A172 (cell line): ENCODE data around the gene SYNPO2L. TPM values are rescaled to one million over a fixed set of nuclear protein-coding genes. Genes with fewer than 3 reads are reported as not detected.
"Not testable (repeated sequence)": the region's sequence is repeated elsewhere in the genome, so short reads cannot be mapped to it uniquely, and the experiment has no call there.

Experiments
- DNase-seq: peaks from one replicate; pipeline ENCODE4 v3.0.0-alpha.2; 2015; ENCODE audit warnings: low spot score
- total RNA-seq: library from RNA; depleted of rRNA; stranded (reverse); fragments of >200 nt; shearing (Covaris generic); gene quantifications from 2 replicates; pipeline ENCODE4 v1.2.3, GENCODE V29; 2014; rRNA removed

The SYNPO2L gene
- 0.14 TPM in 1 of 2 replicates, not detected in the other for total RNA-seq

GRCh38 chr10:73655990-73656298, at the start of gene SYNPO2L:
TSS of gene SYNPO2L (minus strand) at chr10:73656029. CDS start at chr10:73655922, 107 bp downstream.
- DNase-seq = no peak

GRCh38 chr10:73703924-73704323, 48.1 kb upstream of the SYNPO2L start:
- not testable (repeated sequence) for DNase-seq

GRCh38 chr10:73698819-73699218, 43.0 kb upstream of the SYNPO2L start:
- DNase-seq = not testable (repeated sequence)

- not testable (repeated sequence) for DNase-seq
These were observed 41.9 kb upstream of the SYNPO2L start, which contains the start of gene AGAP5 for GRCh38 chr10:73697675-73698159. TSS of gene AGAP5 (minus strand) at chr10:73698109. CDS start at chr10:73697755, 354 bp downstream.

- not testable (repeated sequence) for DNase-seq
These were observed 39.5 kb upstream of the SYNPO2L start for GRCh38 chr10:73695302-73695701.

GRCh38 chr10:73690755-73691154, 34.9 kb upstream of the SYNPO2L start:
- DNase-seq = not testable (repeated sequence)

- DNase-seq = not testable (repeated sequence)
These were observed 33.8 kb upstream of the SYNPO2L start for GRCh38 chr10:73689596-73689995.

- not testable (repeated sequence) for DNase-seq
These were observed 31.8 kb upstream of the SYNPO2L start for GRCh38 chr10:73687641-73688040.

GRCh38 chr10:73674546-73674945, 18.7 kb upstream of the SYNPO2L start:
- DNase-seq = not testable (repeated sequence)

- DNase-seq = not testable (repeated sequence)
These were observed 12.5 kb upstream of the SYNPO2L start for GRCh38 chr10:73668378-73668777.

GRCh38 chr10:73666153-73666809, 10.5 kb upstream of the SYNPO2L start:
- not testable (repeated sequence) for DNase-seq

- DNase-seq = not testable (repeated sequence)
These were observed 9.8 kb upstream of the SYNPO2L start for GRCh38 chr10:73665581-73665980.

- DNase-seq = not testable (repeated sequence)
These were observed 8.6 kb upstream of the SYNPO2L start for GRCh38 chr10:73664156-73665040.

GRCh38 chr10:73663621-73664020, 7.8 kb upstream of the SYNPO2L start:
- not testable (repeated sequence) for DNase-seq

GRCh38 chr10:73662705-73663104, 6.9 kb upstream of the SYNPO2L start:
- not testable (repeated sequence) for DNase-seq

- no peak for DNase-seq
These were observed 406 bp downstream of the SYNPO2L start for GRCh38 chr10:73655257-73655989.

GRCh38 chr10:73653701-73654100, 2.1 kb downstream of the SYNPO2L start:
- no peak for DNase-seq

- no peak for DNase-seq
These were observed 2.6 kb downstream of the SYNPO2L start for GRCh38 chr10:73653195-73653594.

- DNase-seq = no peak
These were observed 5.1 kb downstream of the SYNPO2L start for GRCh38 chr10:73650537-73651331.

- DNase-seq = no peak
These were observed 5.8 kb downstream of the SYNPO2L start for GRCh38 chr10:73649876-73650536.
